HEK293T (cell line): ENCODE measurements around the gene HTR5A.

Experiments used
- BHLHE40 ChIP-seq: fragments of 450-650 bp; IDR thresholded peaks from 2 replicates; pipeline ENCODE4 v1.6.1; 2016; ENCODE audit warnings: mild to moderate bottlenecking, moderate library complexity, borderline replicate concordance
- CTBP1 ChIP-seq: fragments of 450-650 bp; IDR thresholded peaks from 2 replicates; pipeline ENCODE4 v1.6.1; 2016; ENCODE audit warnings: borderline replicate concordance
- ELF4 ChIP-seq: fragments of 450-650 bp; IDR thresholded peaks from 2 replicates; pipeline ENCODE4 v1.6.1; 2017; ENCODE audit warnings: antibody characterized with exemption
- FOXA1 ChIP-seq: fragments of 450-650 bp; IDR thresholded peaks from 2 replicates; pipeline ENCODE4 v1.6.1; 2016; ENCODE audit warnings: mild to moderate bottlenecking
- FOXK2 ChIP-seq: fragments of 450-650 bp; IDR thresholded peaks from 2 replicates; pipeline ENCODE4 v1.6.1; 2016; ENCODE audit warnings: mild to moderate bottlenecking
- FOXM1 ChIP-seq: fragments of 450-650 bp; IDR thresholded peaks from 2 replicates; pipeline ENCODE4 v1.6.1; 2017; ENCODE audit warnings: mild to moderate bottlenecking, borderline replicate concordance
- LEF1 ChIP-seq: fragments of 450-650 bp; IDR thresholded peaks from 2 replicates; pipeline ENCODE4 v1.6.1; 2017; ENCODE audit warnings: mild to moderate bottlenecking, borderline replicate concordance
- PKNOX1 ChIP-seq: fragments of 450-650 bp; IDR thresholded peaks from 2 replicates; pipeline ENCODE4 v1.6.1; 2016
- SP1 ChIP-seq: fragments of 450-650 bp; IDR thresholded peaks from 2 replicates; pipeline ENCODE4 v1.6.1; 2017
- SUZ12 ChIP-seq: fragments of 450-650 bp; IDR thresholded peaks from 2 replicates; pipeline ENCODE4 v1.6.1; 2016; ENCODE audit warnings: mild to moderate bottlenecking
- ZNF384 ChIP-seq: fragments of 450-650 bp; IDR thresholded peaks from 2 replicates; pipeline ENCODE4 v1.6.1; 2016

- no peak for TF ChIP-seq FOXM1
- TF ChIP-seq FOXA1 = no peak
- TF ChIP-seq PKNOX1 = no peak
- TF ChIP-seq SP1 = no peak
- no peak for TF ChIP-seq SUZ12
- no peak for TF ChIP-seq ZNF384
- TF ChIP-seq BHLHE40 = no peak
- TF ChIP-seq ELF4 = no peak
- no peak for TF ChIP-seq LEF1
- no peak for TF ChIP-seq FOXK2
- TF ChIP-seq CTBP1 = no peak
Measured at GRCh38 chr7:155129186-155129585, 59.1 kb downstream of the HTR5A start.
